ENCODE measurements around the gene FOXN1.

Gene FOXN1

DNA sequence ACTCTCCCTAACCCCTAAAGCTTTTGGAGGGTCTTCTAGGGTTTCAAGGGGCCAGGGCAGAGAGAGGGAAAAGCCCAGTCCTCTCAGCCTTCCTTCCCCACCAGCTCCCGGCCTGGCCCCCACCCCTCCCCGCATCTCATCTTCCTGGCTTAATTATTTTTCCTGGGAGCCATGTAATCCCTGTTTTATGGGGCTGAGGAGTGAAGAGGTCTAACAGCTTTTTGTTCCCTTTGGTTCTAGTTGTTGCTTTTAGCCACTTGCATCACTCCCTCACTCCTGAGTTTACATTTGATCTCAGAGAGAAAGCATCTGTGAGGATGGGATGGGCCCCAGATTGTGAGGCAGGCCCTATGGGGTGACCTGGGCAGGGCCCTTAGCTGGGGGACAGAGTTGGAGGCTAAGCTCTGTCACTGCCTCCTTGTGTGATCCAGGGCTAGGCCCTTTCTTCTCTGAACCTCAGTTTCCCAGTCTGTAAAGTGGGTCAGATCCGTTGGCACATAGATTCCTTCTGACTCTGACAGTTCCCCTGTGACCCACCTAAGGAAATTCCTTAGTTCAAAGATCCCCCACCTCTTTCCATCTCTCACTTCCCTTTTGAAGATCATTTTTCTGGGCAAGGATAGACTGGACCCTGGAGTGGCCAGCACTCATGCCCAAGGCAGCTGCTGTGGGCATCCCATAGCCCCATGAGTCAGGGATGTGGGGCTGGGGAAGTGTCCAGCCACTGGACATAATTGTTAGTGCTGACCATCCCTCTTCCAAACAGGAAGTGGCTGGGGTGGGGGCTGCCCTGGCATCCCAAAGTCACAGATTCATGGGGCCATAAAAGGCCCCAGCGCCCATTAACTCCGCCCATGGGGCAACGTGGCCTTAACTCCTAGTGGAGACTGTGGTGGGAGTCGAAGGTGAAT lies 26.2 kb downstream of the FOXN1 start:
- H3K4me3 ChIP-seq (ENCODE audit: low read depth, low read length), result no peak overlapping the region
- TF ChIP-seq, protein P1, sequence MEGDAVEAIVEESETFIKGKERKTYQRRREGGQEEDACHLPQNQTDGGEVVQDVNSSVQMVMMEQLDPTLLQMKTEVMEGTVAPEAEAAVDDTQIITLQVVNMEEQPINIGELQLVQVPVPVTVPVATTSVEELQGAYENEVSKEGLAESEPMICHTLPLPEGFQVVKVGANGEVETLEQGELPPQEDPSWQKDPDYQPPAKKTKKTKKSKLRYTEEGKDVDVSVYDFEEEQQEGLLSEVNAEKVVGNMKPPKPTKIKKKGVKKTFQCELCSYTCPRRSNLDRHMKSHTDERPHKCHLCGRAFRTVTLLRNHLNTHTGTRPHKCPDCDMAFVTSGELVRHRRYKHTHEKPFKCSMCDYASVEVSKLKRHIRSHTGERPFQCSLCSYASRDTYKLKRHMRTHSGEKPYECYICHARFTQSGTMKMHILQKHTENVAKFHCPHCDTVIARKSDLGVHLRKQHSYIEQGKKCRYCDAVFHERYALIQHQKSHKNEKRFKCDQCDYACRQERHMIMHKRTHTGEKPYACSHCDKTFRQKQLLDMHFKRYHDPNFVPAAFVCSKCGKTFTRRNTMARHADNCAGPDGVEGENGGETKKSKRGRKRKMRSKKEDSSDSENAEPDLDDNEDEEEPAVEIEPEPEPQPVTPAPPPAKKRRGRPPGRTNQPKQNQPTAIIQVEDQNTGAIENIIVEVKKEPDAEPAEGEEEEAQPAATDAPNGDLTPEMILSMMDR (IDR thresholded peaks at IDR 0.05; ENCODE audit: borderline replicate concordance, insufficient read depth, low read depth, low read length), result no peak

DNA sequence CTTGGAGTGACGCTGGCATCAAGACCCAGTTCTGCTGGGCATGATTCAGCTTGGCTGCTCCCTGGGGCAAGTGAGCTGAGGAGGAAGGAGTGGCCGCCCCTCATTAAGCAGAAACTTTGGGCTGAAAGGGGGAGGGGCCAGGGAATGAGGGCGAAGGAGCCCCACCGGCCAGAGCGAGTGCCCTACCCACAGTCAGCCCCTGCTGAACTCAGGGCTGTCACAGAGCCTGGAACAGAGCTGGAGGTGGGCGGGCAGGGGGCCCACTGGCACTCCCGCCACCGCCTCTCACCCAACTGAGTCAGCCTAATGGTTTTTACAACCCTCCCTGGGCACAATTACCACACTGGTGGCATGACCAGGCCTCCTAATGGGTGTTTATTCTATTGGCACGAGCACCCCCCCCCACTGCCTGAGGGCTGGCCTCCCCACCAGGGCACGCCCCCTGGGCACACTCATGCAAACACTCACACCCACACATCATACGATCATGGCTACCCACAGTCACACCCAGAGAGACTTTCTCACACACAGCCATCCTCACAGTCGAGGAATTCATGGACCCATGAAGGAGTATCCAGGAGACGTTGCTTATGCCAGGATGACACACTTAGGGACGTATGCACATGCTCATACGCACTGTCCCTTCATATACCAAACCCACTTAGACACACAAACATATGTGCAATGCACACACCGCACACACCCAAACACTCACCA lies 27.1 kb downstream of the FOXN1 start:
- H3K4me3 ChIP-seq (ENCODE audit: low read depth, low read length), result no peak overlapping the region
- TF ChIP-seq, protein P1 (IDR thresholded peaks at IDR 0.05; ENCODE audit: borderline replicate concordance, insufficient read depth, low read depth, low read length), result no peak

DNA sequence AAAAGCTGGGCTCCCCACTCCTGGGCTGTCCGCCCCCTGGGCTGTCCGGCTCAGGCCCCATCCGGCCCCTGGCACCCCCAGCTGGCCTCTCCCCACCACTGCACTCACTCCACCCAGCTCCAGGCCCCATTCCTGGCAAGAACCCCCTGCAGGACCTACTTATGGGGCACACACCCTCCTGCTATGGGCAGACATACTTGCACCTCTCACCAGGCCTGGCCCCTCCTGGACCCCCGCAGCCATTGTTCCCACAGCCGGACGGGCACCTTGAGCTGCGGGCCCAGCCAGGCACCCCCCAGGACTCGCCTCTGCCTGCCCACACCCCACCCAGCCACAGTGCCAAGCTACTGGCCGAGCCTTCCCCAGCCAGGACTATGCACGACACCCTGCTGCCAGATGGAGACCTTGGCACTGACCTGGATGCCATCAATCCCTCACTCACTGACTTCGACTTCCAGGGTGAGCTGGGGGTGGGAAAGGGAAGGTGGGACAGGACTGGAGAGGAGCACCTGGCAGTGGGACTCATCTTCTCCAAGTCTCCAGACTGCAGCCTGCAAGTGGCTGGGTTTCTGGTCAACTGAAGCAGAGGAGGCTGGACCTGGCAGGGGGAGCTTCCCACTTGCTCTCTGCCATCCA lies 28.7 kb downstream of the FOXN1 start:
- H3K4me3 ChIP-seq (ENCODE audit: low read depth, low read length), result no peak overlapping the region
- TF ChIP-seq, protein P1 (IDR thresholded peaks at IDR 0.05; ENCODE audit: borderline replicate concordance, insufficient read depth, low read depth, low read length), result no peak

DNA sequence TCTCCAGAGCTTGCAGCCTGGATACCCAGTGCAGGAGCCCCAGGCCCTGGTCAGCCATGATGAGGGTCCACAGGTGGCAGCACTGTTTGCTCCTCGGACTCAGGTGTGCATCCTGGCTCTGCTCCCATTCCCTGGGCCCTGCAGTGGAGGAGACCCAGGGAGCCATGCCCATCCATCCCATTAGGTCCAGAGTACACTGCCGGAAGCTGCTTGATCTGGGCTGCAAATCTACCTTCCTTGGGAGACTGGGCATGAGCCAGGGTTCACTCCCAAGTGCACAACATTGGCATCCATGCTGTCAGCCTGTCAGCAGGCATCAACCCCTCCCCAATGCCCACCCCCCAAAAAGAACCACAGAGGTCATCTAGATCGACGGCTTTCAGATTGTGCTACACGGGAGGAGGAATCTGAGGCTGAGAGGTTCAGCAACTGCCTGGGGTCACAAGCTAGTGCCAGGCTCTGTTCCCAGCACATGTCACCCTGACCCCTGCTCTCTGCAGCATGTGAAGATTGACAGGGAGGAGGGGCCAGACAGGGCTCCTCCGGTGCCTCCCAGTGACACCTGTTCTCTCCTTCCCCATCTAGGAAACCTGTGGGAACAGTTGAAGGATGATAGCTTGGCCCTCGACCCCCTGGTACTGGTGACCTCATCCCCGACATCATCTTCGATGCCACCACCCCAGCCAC lies 30.5 kb downstream of the FOXN1 start:
- TF ChIP-seq, protein P1 (IDR thresholded peaks at IDR 0.05; ENCODE audit: borderline replicate concordance, insufficient read depth, low read depth, low read length), result no peak

DNA sequence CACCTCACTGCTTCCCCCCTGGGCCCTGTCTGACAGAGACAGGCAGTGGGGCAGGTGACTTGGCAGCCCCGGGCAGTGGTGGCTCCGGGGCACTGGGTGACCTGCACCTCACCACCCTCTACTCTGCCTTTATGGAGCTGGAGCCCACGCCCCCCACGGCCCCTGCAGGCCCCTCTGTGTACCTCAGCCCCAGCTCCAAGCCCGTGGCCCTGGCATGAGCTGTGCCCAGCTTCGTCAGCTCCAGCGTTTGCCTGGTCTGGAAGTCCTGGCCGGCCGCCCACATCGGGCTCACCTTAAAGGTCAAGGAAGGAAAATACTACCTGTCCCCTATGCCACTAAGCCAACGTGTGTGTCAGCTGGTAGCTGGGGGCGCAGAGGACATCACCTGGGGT lies 31.1 kb downstream of the FOXN1 start:
- TF ChIP-seq, protein P1 (IDR thresholded peaks at IDR 0.05; ENCODE audit: borderline replicate concordance, insufficient read depth, low read depth, low read length), result no peak

More for the DNA sequence above, 30.5 kb downstream of the FOXN1 start:
- no peak overlapping the region for H3K4me3 ChIP-seq (ENCODE audit: low read depth, low read length)

DNA sequence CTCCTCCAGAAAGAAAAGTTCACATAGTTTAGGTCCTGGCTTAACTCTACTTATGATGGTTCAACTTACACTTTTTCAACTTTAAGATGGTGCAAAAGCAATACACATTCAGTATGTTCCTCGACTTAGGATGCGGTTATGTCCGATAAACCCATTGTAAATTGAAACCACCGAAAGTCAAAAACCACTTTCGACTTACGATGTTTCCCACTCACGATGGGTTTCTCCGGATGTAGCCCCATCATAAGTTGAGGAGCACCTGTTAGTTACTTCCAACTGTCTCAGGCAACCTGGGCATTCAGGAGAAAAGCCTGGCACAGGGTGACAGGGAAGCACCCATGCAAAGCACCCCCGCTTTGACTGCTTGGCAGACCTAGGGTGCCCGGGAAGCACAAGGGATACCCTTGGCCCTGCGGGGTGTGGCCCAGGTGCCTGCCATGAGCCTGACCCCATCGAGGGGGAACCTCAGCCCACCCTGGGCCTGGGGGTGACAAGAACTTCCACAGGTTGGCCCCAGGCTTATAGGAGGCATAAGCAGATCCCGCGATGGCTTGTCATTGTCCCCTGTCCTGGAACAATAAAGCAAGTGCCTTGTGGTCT lies 32.2 kb downstream of the FOXN1 start:
- TF ChIP-seq, protein P1 (IDR thresholded peaks at IDR 0.05; ENCODE audit: borderline replicate concordance, insufficient read depth, low read depth, low read length), result no peak
- no peak overlapping the region for H3K4me3 ChIP-seq (ENCODE audit: low read depth, low read length)

More for the DNA sequence above, 31.1 kb downstream of the FOXN1 start:
- no peak overlapping the region for H3K4me3 ChIP-seq (ENCODE audit: low read depth, low read length)

All from GM12875 (cell line).